Progenitor cell of endocrine pancreas (in vitro differentiated cells): ENCODE data around the gene CHRNB4. TPM values are rescaled to one million over a fixed set of nuclear protein-coding genes. Genes with fewer than 3 reads are reported as not detected.

Experiments used
- DNase-seq: peaks from one replicate; pipeline ENCODE4 v3.0.0; 2021; ENCODE audit warnings: low spot score; ENCODE audit not compliant: unreplicated experiment
- H3K27ac Mint-ChIP-seq: 2 replicates; pipeline ENCODE4 v1.8.0; 2021; ENCODE audit warnings: mild to moderate bottlenecking, moderate library complexity, mixed read lengths
- H3K27me3 Mint-ChIP-seq: 2 replicates; pipeline ENCODE4 v1.8.0; 2021; ENCODE audit warnings: mixed read lengths
- H3K36me3 Mint-ChIP-seq: 2 replicates; pipeline ENCODE4 v1.8.0; 2022; ENCODE audit warnings: mixed read lengths; ENCODE audit not compliant: insufficient read depth
- H3K4me1 Mint-ChIP-seq: 2 replicates; pipeline ENCODE4 v1.8.0; 2021; ENCODE audit warnings: low read depth, mixed read lengths
- H3K4me3 Mint-ChIP-seq: 2 replicates; pipeline ENCODE4 v1.8.0; 2021; ENCODE audit warnings: low read depth, mild to moderate bottlenecking, moderate library complexity, mixed read lengths
- H3K9me3 Mint-ChIP-seq: 2 replicates; pipeline ENCODE4 v1.8.0; 2021; ENCODE audit warnings: low read depth, mixed read lengths
- total RNA-seq: library from RNA; stranded (reverse); gene quantifications from 2 replicates; pipeline ENCODE4 v1.2.1, GENCODE V29; 2021
- TF ChIP-seq, protein P1 (sequence below): fragments of 200-600 bp; sonication (generic); IDR thresholded peaks from one replicate; pipeline ENCODE4 v1.5.0; 2021; ENCODE audit warnings: antibody characterized with exemption, mild to moderate bottlenecking; ENCODE audit not compliant: unreplicated experiment

Gene CHRNB4
- total RNA-seq, 1 donor from 2014 or later: 1.0 TPM

GRCh38 chr15:78682693-78683410, 41.8 kb upstream of the CHRNB4 start:
- Mint-ChIP-seq H3K27ac (no peak overlapping the region), H3K4me3 (no peak overlapping the region)
- DNase-seq: no peak

GRCh38 chr15:78682004-78682651, 41.1 kb upstream of the CHRNB4 start:
- Mint-ChIP-seq H3K9me3 (no peaks in the 10 kb centered on the region), H3K4me3 (no peak overlapping the region), H3K27me3 (peaks cover 17% of the 10 kb centered on the region), H3K27ac (no peak overlapping the region), H3K4me1 (peaks cover 9% of the 10 kb centered on the region), H3K36me3 (no peaks in the 10 kb centered on the region)
- no peak for DNase-seq
- TF ChIP-seq, protein P1, sequence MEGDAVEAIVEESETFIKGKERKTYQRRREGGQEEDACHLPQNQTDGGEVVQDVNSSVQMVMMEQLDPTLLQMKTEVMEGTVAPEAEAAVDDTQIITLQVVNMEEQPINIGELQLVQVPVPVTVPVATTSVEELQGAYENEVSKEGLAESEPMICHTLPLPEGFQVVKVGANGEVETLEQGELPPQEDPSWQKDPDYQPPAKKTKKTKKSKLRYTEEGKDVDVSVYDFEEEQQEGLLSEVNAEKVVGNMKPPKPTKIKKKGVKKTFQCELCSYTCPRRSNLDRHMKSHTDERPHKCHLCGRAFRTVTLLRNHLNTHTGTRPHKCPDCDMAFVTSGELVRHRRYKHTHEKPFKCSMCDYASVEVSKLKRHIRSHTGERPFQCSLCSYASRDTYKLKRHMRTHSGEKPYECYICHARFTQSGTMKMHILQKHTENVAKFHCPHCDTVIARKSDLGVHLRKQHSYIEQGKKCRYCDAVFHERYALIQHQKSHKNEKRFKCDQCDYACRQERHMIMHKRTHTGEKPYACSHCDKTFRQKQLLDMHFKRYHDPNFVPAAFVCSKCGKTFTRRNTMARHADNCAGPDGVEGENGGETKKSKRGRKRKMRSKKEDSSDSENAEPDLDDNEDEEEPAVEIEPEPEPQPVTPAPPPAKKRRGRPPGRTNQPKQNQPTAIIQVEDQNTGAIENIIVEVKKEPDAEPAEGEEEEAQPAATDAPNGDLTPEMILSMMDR: no peak

More at GRCh38 chr15:78682693-78683410, 41.8 kb upstream of the CHRNB4 start:
- Mint-ChIP-seq H3K9me3 (no peaks in the 10 kb centered on the region), H3K4me1 (peaks cover 9% of the 10 kb centered on the region), H3K27me3 (peaks cover 14% of the 10 kb centered on the region), H3K36me3 (no peaks in the 10 kb centered on the region)
- TF ChIP-seq, protein P1: no peak

DNA sequence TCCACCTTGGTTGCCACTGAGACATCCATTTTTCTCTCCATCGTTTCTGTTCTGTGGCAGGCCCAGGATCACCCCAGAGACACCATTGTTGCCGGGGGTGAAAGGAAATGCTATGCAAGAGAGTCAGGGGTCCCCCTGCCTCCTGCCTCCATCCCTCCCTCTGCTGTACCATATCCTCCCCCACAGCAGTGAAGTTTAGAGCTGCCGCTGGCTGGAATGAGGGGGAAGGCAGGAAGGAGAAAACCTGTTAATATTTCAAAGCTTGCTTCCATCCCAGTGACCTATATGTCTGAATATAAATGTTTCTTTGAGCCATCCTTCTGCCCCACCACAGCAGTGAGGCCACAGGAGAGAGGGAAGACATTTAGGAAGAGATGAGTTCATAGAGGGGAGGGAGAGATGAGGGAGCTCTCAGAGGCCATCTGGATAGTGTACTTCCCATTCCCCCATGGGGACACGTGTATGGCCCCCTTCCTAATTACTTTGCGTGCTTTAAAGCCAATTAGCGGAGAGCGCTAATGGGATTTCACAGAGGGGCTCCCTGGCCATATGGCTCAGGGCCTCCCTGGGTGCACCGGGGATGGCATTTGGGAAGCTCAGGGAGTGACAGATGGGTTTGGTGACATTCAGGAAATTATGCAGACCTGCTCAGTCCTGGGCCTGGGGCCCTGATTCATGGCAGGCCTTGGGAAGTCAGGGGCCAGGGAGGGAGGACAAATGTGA, 40.4 kb upstream of the CHRNB4 start:
- TF ChIP-seq, protein P1: no peak
- H3K27me3 Mint-ChIP-seq: peaks cover 17% of the 10 kb centered on the region
- H3K27ac Mint-ChIP-seq: no peak overlapping the region
- no peak for DNase-seq
- H3K4me1 Mint-ChIP-seq: peaks cover 9% of the 10 kb centered on the region
- no peak overlapping the region for H3K4me3 Mint-ChIP-seq
- no peaks in the 10 kb centered on the region for H3K9me3 Mint-ChIP-seq
- H3K36me3 Mint-ChIP-seq: no peaks in the 10 kb centered on the region

DNA sequence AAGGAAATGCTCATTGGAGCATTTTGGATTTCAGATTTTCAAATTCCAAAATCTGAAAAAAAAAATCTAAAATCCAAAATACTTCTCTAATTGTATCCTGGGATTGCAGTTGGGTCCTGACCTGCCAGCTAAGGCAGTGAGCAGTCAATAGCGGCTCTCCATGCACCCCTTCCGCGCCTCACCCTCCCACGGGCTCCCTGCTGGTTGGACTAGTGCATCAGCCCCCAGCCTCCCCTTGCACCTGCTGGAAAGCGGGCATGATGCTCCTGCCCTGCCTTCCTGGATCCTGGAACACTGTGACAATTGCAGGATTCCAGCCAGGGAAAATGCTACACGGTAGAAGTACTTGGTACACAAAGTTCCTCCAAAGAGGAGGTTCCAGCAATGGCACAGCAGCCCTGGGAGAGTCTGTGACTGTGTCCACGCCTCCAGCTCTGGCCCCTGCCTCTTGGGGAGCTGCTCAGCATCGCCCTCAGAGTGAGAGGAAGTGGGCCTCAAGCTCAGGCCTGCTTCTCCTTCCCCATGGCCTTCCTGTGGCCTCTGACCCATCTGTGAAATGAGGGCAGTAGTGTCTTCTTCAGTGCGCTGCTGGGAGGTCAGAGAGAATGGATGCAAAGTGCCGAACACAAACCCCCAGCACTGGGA, 39.5 kb upstream of the CHRNB4 start:
- H3K36me3 Mint-ChIP-seq: no peaks in the 10 kb centered on the region
- peaks cover 5% of the 10 kb centered on the region for H3K4me1 Mint-ChIP-seq
- H3K4me3 Mint-ChIP-seq: no peak overlapping the region
- peaks cover 17% of the 10 kb centered on the region for H3K27me3 Mint-ChIP-seq
- TF ChIP-seq, protein P1: no peak
- DNase-seq: no peak
- H3K9me3 Mint-ChIP-seq: no peaks in the 10 kb centered on the region
- H3K27ac Mint-ChIP-seq: no peak overlapping the region

DNA sequence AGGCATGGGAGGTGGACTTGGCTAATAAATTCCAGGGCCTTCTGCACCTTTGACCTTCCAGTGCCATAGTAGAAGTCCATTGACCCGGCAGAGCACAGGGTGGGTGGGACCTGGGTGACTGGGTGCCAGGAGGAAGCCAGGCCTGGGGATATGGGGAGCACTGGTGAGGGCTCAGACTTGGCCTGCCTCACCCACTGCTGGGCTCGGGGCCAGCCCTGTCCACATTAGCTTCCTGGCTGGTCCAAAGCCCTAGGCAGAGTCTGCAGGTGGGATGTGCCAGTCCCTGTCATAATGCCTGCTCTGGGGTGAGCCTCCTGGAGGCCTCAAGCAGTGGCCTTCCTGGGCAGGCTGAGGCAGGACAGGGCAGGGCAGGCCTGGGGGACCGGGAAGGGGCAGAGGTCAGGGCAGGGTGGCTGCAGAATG, 38.1 kb upstream of the CHRNB4 start:
- TF ChIP-seq, protein P1: no peak
- peaks cover 1% of the 10 kb centered on the region for H3K4me1 Mint-ChIP-seq
- no peak for DNase-seq
- no peaks in the 10 kb centered on the region for H3K9me3 Mint-ChIP-seq
- H3K4me3 Mint-ChIP-seq: no peak overlapping the region
- peaks cover 17% of the 10 kb centered on the region for H3K27me3 Mint-ChIP-seq
- H3K36me3 Mint-ChIP-seq: no peaks in the 10 kb centered on the region
- H3K27ac Mint-ChIP-seq: no peak overlapping the region
